ENCODE results near the gene LY6G6F.

The LY6G6F gene

DNA sequence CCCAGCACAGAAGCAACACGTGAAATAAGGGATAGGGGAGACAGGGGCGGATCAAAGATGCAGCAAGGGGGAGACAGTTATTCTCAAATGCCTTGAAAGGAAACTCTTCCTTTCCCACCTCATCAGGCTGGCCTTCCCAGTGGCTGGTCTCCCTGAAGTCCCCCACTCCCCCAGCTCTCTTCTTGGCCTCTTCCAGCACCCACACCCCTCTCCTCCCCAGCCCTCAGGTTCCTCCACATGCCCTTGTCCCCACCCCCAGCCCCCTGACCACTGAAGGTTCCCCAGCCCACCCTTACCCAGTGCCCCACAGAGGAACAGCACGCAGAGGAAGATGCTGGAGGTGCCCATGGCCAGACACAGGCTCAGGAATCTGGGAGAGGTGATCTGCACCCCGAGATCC, 6.8 kb downstream of the LY6G6F start:
- Histone ChIP-seq H2AFZ (ENCODE audit: insufficient read depth, low read length, poor library complexity) (peak overlapping the region; percentile 84), H3K79me2 (ENCODE audit: control insufficient read depth, insufficient read depth, low read length, poor library complexity) (no peaks in the 10 kb centered on the region), H3K4ac (ENCODE audit: low read depth, low read length) (no peak overlapping the region), H4K12ac (ENCODE audit: low read depth, low read length) (no peak overlapping the region), H4K8ac (ENCODE audit: low read depth, low read length) (peak overlapping the region; percentile 70), H3K27ac (ENCODE audit: low read depth, low read length) (no peak overlapping the region), H3K36me3 (ENCODE audit: control insufficient read depth in 1 of 2, insufficient read depth in 2 of 2, low read length in 2 of 2) (no peaks in the 10 kb centered on the region), H3K14ac (ENCODE audit: low read length) (no peak overlapping the region), H3K23ac (ENCODE audit: low read length) (no peak overlapping the region), H3K18ac (ENCODE audit: low read length) (no peak overlapping the region), H2BK120ac (ENCODE audit: insufficient read depth, low read length, poor library complexity) (peak overlapping the region; percentile 52), H3K4me1 (ENCODE audit: control insufficient read depth in 1 of 2, insufficient read depth in 2 of 2, low read length in 2 of 2) (peaks cover 17 to 20% of the 10 kb centered on the region in 2 experiments), H3K4me3 (ENCODE audit: low read depth, low read length) (no peak overlapping the region), H2AK5ac (ENCODE audit: low read length) (no peak overlapping the region), H4K91ac (ENCODE audit: low read depth, low read length) (peak overlapping the region; percentile 70), H2BK5ac (ENCODE audit: low read depth, low read length, poor library complexity) (no peak overlapping the region), H3K9me3 (ENCODE audit: insufficient read depth, low read depth, low read length) (no peaks in the 10 kb centered on the region), H3K4me2 (ENCODE audit: low read length) (no peak overlapping the region), H2BK12ac (ENCODE audit: low read length) (no peak overlapping the region), H3K27me3 (ENCODE audit: insufficient read depth, low read length) (no peaks in the 10 kb centered on the region), H3K9ac (ENCODE audit: low read length) (no peak overlapping the region), H3K79me1 (ENCODE audit: low read length) (peaks cover 5% of the 10 kb centered on the region)
- WGBS (ENCODE audit: extremely low coverage, insufficient coverage, insufficient read length) = no CpG with 5 or more reads among the region's 4 CpGs
- DNase-seq = no peak

GRCh38 chr6:31713991-31714684, 7.5 kb downstream of the LY6G6F start:
- Histone ChIP-seq H3K9me3 (ENCODE audit: insufficient read depth, low read depth, low read length) (no peaks in the 10 kb centered on the region), H3K4me1 (ENCODE audit: control insufficient read depth in 1 of 2, insufficient read depth in 2 of 2, low read length in 2 of 2) (peaks cover 24 to 27% of the 10 kb centered on the region in 2 experiments), H3K9ac (ENCODE audit: low read length) (no peak overlapping the region), H4K8ac (ENCODE audit: low read depth, low read length) (peak overlapping the region; percentile 70), H3K36me3 (ENCODE audit: control insufficient read depth in 1 of 2, insufficient read depth in 2 of 2, low read length in 2 of 2) (no peaks in the 10 kb centered on the region), H4K12ac (ENCODE audit: low read depth, low read length) (peak overlapping the region; percentile 63), H4K91ac (ENCODE audit: low read depth, low read length) (peak overlapping the region; percentile 70), H2AK5ac (ENCODE audit: low read length) (peak overlapping the region; percentile 15), H2AFZ (ENCODE audit: insufficient read depth, low read length, poor library complexity) (peak overlapping the region; percentile 84), H3K18ac (ENCODE audit: low read length) (peak overlapping the region; percentile 46), H3K23ac (ENCODE audit: low read length) (no peak overlapping the region), H3K4me3 (ENCODE audit: low read depth, low read length) (no peak overlapping the region), H2BK12ac (ENCODE audit: low read length) (peak overlapping the region; percentile 3), H3K4me2 (ENCODE audit: low read length) (no peak overlapping the region), H3K27me3 (ENCODE audit: insufficient read depth, low read length) (no peaks in the 10 kb centered on the region), H3K79me2 (ENCODE audit: control insufficient read depth, insufficient read depth, low read length, poor library complexity) (no peaks in the 10 kb centered on the region), H2BK120ac (ENCODE audit: insufficient read depth, low read length, poor library complexity) (peak overlapping the region; percentile 52), H3K14ac (ENCODE audit: low read length) (peak overlapping the region; percentile 21), H3K27ac (ENCODE audit: low read depth, low read length) (no peak overlapping the region), H3K79me1 (ENCODE audit: low read length) (peaks cover 5% of the 10 kb centered on the region), H2BK5ac (ENCODE audit: low read depth, low read length, poor library complexity) (no peak overlapping the region), H3K4ac (ENCODE audit: low read depth, low read length) (no peak overlapping the region)
- no CpG with 5 or more reads among the region's 5 CpGs for WGBS (ENCODE audit: extremely low coverage, insufficient coverage, insufficient read length)
- no peak for DNase-seq

DNA sequence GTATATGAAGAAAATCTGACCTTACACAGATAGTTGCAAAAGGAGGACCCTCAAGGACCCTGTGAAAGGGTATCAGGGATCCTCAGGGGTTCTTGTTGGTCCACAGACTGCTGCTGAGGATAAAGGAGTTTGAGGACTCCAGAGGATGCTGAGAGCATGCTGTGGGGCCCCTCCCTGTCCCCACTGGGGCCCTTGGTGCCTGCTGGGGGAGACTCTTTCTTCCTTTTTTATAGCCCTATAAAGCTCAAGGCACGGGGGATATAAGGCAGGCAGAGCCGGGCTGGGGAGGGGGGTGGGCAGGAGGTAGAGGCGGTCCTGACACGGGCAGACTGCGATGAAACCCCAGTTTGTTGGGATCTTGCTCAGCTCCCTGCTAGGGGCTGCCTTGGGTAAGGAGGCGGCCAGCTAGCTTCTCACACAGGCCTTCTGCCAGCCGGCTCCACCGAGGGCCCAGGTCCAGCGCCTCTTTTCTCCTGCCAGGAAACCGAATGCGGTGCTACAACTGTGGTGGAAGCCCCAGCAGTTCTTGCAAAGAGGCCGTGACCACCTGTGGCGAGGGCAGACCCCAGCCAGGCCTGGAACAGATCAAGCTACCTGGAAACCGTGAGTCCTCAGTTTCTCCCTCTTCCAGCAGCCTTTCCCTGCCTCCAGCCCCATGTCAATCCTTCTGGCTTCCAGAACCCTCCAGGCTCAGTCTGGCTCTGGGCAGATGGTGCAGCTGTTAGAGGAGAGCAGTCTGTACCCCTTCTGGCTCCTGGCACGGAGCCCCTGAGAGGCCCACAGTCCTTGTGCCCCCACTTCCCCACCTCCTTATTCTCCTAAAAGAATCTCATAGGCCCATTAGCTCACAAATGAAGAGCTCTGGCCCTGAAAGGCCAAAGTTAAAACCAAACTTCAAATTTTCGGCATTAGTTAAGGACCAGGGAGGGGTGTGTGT, 8.6 kb downstream of the LY6G6F start, which contains the start of gene LY6G6D:
LY6G6D (plus strand) TSS at position 327 of the 937 bp plus-strand sequence; CDS start at position 335, 8 bp downstream.
- Histone ChIP-seq H3K4me3 (ENCODE audit: low read depth, low read length) (no peak within 1 kb of the TSS), H3K4me1 (ENCODE audit: control insufficient read depth in 1 of 2, insufficient read depth in 2 of 2, low read length in 2 of 2) (peaks cover 27 to 29% of the 10 kb centered on the region in 2 experiments), H2AK5ac (ENCODE audit: low read length) (peak within 1 kb of the TSS; percentile 15), H3K27ac (ENCODE audit: low read depth, low read length) (no peak within 1 kb of the TSS), H2AFZ (ENCODE audit: insufficient read depth, low read length, poor library complexity) (peak within 1 kb of the TSS; percentile 84), H3K4ac (ENCODE audit: low read depth, low read length) (no peak within 1 kb of the TSS), H3K27me3 (ENCODE audit: insufficient read depth, low read length) (no peaks in the 10 kb centered on the region), H3K79me1 (ENCODE audit: low read length) (peaks cover 5% of the 10 kb centered on the region), H3K14ac (ENCODE audit: low read length) (no peak within 1 kb of the TSS), H4K91ac (ENCODE audit: low read depth, low read length) (peak within 1 kb of the TSS; percentile 70), H4K12ac (ENCODE audit: low read depth, low read length) (peak within 1 kb of the TSS; percentile 12), H4K8ac (ENCODE audit: low read depth, low read length) (peak within 1 kb of the TSS; percentile 70), H2BK120ac (ENCODE audit: insufficient read depth, low read length, poor library complexity) (peak within 1 kb of the TSS; percentile 11), H3K18ac (ENCODE audit: low read length) (no peak within 1 kb of the TSS), H3K9ac (ENCODE audit: low read length) (peak within 1 kb of the TSS; percentile 44), H3K36me3 (ENCODE audit: control insufficient read depth in 1 of 2, insufficient read depth in 2 of 2, low read length in 2 of 2) (no peaks in the 10 kb centered on the region), H2BK12ac (ENCODE audit: low read length) (peak within 1 kb of the TSS; percentile 3), H3K4me2 (ENCODE audit: low read length) (no peak within 1 kb of the TSS), H2BK5ac (ENCODE audit: low read depth, low read length, poor library complexity) (no peak within 1 kb of the TSS), H3K9me3 (ENCODE audit: insufficient read depth, low read depth, low read length) (no peaks in the 10 kb centered on the region), H3K23ac (ENCODE audit: low read length) (no peak within 1 kb of the TSS), H3K79me2 (ENCODE audit: control insufficient read depth, insufficient read depth, low read length, poor library complexity) (no peaks in the 10 kb centered on the region)
- WGBS (ENCODE audit: extremely low coverage, insufficient coverage, insufficient read length) = no CpG with 5 or more reads among the region's 16 CpGs
- no peak for DNase-seq

DNA sequence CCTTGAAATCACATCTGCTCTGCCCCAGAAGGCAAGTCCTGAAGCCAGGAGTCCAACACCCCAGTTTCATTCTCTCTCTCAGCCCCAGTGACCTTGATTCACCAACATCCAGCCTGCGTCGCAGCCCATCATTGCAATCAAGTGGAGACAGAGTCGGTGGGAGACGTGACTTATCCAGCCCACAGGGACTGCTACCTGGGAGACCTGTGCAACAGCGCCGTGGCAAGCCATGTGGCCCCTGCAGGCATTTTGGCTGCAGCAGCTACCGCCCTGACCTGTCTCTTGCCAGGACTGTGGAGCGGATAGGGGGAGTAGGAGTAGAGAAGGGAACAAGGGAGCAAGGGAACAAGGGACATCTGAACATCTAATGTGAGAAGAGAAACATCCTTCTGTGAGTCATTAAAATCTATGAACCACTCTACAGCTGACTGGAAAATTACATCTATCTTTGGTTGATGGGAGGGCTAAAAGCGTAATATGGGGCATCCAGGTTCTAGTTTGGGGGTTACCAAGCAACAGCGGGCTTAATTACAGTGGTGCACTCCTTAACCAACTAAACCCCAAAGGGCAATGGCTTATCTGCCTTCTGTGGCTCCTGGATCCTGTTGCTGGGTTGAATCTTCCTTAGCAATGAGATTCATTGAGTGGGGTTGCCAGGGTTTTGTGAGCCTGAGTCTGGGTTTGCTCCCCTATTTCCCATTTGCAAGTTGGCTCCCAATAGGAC, 11.0 kb downstream of the LY6G6F start:
- no peak overlapping the region for H2AFZ ChIP-seq (ENCODE audit: insufficient read depth, low read length, poor library complexity)
- H3K4me3 ChIP-seq (ENCODE audit: low read depth, low read length) = no peak overlapping the region
- H3K4me1 ChIP-seq (ENCODE audit: control insufficient read depth in 1 of 2, insufficient read depth in 2 of 2, low read length in 2 of 2) = peaks cover 27 to 29% of the 10 kb centered on the region in 2 experiments
- no peak overlapping the region for H3K14ac ChIP-seq (ENCODE audit: low read length)
- no peak overlapping the region for H4K8ac ChIP-seq (ENCODE audit: low read depth, low read length)
- H3K9ac ChIP-seq (ENCODE audit: low read length) = no peak overlapping the region
- no peaks in the 10 kb centered on the region for H3K79me2 ChIP-seq (ENCODE audit: control insufficient read depth, insufficient read depth, low read length, poor library complexity)
- H2BK12ac ChIP-seq (ENCODE audit: low read length) = peak overlapping the region; percentile 34
- H3K36me3 ChIP-seq (ENCODE audit: control insufficient read depth in 1 of 2, insufficient read depth in 2 of 2, low read length in 2 of 2) = no peaks in the 10 kb centered on the region
- no peaks in the 10 kb centered on the region for H3K27me3 ChIP-seq (ENCODE audit: insufficient read depth, low read length)
- no peaks in the 10 kb centered on the region for H3K9me3 ChIP-seq (ENCODE audit: insufficient read depth, low read depth, low read length)
- H2AK5ac ChIP-seq (ENCODE audit: low read length) = no peak overlapping the region
- H3K18ac ChIP-seq (ENCODE audit: low read length) = no peak overlapping the region
- no peak overlapping the region for H2BK5ac ChIP-seq (ENCODE audit: low read depth, low read length, poor library complexity)
- H4K91ac ChIP-seq (ENCODE audit: low read depth, low read length) = peak overlapping the region; percentile 56
- peaks cover 5% of the 10 kb centered on the region for H3K79me1 ChIP-seq (ENCODE audit: low read length)
- peak overlapping the region; percentile 23 for H3K27ac ChIP-seq (ENCODE audit: low read depth, low read length)
- H4K12ac ChIP-seq (ENCODE audit: low read depth, low read length) = no peak overlapping the region
- H3K4ac ChIP-seq (ENCODE audit: low read depth, low read length) = no peak overlapping the region
- H3K4me2 ChIP-seq (ENCODE audit: low read length) = no peak overlapping the region
- no peak overlapping the region for H3K23ac ChIP-seq (ENCODE audit: low read length)
- peak; percentile 86 to 87 for DNase-seq
- no CpG with 5 or more reads among the region's 10 CpGs for WGBS (ENCODE audit: extremely low coverage, insufficient coverage, insufficient read length)
- H2BK120ac ChIP-seq (ENCODE audit: insufficient read depth, low read length, poor library complexity) = no peak overlapping the region

Data from trophoblast cell (in vitro differentiated cells and primary cell).